GM23338 (cell line): ENCODE data around the gene SPAG16. TPM values are rescaled to one million over a fixed set of nuclear protein-coding genes. Genes with fewer than 3 reads are reported as not detected.

Experiments
- ATAC-seq: fragments of 200-7000 bp; cut with Tn5 transposase; 3 replicates; pipeline ENCODE4 v1.9.1; 2020
- DNase-seq: peaks from one replicate; pipeline ENCODE4 v3.0.0-alpha.2; 2015; ENCODE audit warnings: low spot score
- H2AFZ ChIP-seq: fragments of 200-600 bp; sonication (generic); 2 replicates; pipeline ENCODE4 v1.8.0; 2016; ENCODE audit warnings: antibody characterized with exemption, mild to moderate bottlenecking, moderate library complexity
- H3F3A ChIP-seq: fragments of 200-600 bp; sonication (generic); replicated peaks from 2 replicates; pipeline ENCODE4 v1.8.0; 2017; ENCODE audit warnings: antibody characterized with exemption, mixed run types, low read depth
- H3K27ac ChIP-seq: fragments of 200-600 bp; sonication (generic); 2 replicates; pipeline ENCODE4 v1.6.1; 2016; ENCODE audit warnings: low read depth
- H3K27me3 ChIP-seq: fragments of 200-600 bp; sonication (generic); 2 replicates; pipeline ENCODE4 v1.8.0; 2016; ENCODE audit warnings: mild to moderate bottlenecking, mixed run types, moderate library complexity; ENCODE audit not compliant: insufficient read depth
- H3K36me3 ChIP-seq: fragments of 200-600 bp; sonication (generic); 2 replicates; pipeline ENCODE4 v1.8.0; 2016; ENCODE audit warnings: mild to moderate bottlenecking; ENCODE audit not compliant: insufficient read depth
- H3K4me1 ChIP-seq: fragments of 200-600 bp; sonication (generic); 2 replicates; pipeline ENCODE4 v1.8.0; 2016; ENCODE audit warnings: mild to moderate bottlenecking, moderate library complexity; ENCODE audit not compliant: insufficient read depth
- H3K4me2 ChIP-seq: fragments of 200-600 bp; sonication (generic); 2 replicates; pipeline ENCODE4 v1.7.1; 2017; ENCODE audit warnings: mixed run types
- H3K4me3 ChIP-seq: fragments of 200-600 bp; sonication (generic); 2 replicates; pipeline ENCODE4 v1.6.1; 2016; ENCODE audit warnings: mixed run types
- H3K79me2 ChIP-seq: fragments of 200-600 bp; sonication (generic); replicated peaks from 2 replicates; pipeline ENCODE4 v1.8.0; 2017; ENCODE audit warnings: mild to moderate bottlenecking; ENCODE audit not compliant: insufficient read depth
- H3K9me2 ChIP-seq: fragments of 200-600 bp; sonication (generic); 2 replicates; pipeline ENCODE4 v1.8.0; 2017; ENCODE audit not compliant: insufficient read depth
- H4K20me1 ChIP-seq: fragments of 200-600 bp; sonication (generic); replicated peaks from 2 replicates; pipeline ENCODE4 v1.8.0; 2017; ENCODE audit warnings: mild to moderate bottlenecking; ENCODE audit not compliant: insufficient read depth
- H3K27ac Mint-ChIP-seq: 2 replicates; pipeline ENCODE4 v1.8.0; 2020; ENCODE audit warnings: inconsistent platforms, mild to moderate bottlenecking, moderate library complexity, mixed read lengths
- H3K27me3 Mint-ChIP-seq: 3 replicates; pipeline ENCODE4 v1.8.0; 2022; ENCODE audit warnings: low read depth, mild to moderate bottlenecking, moderate library complexity, mixed read lengths, inconsistent platforms; ENCODE audit not compliant: insufficient read depth, poor library complexity
- H3K36me3 Mint-ChIP-seq: 3 replicates; pipeline ENCODE4 v1.8.0; 2021; ENCODE audit warnings: low read depth, mild to moderate bottlenecking, inconsistent platforms, moderate library complexity, mixed read lengths
- H3K4me1 Mint-ChIP-seq: 3 replicates; pipeline ENCODE4 v1.8.0; 2020; ENCODE audit warnings: mild to moderate bottlenecking, inconsistent platforms, mixed read lengths
- H3K4me3 Mint-ChIP-seq: 3 replicates; pipeline ENCODE4 v1.8.0; 2021; ENCODE audit warnings: moderate library complexity, mild to moderate bottlenecking, inconsistent platforms, mixed read lengths
- H3K9me3 Mint-ChIP-seq: 3 replicates; pipeline ENCODE4 v1.8.0; 2020; ENCODE audit warnings: moderate library complexity, mild to moderate bottlenecking, inconsistent platforms, mixed read lengths
- CREB1 ChIP-seq: fragments of 250-450 bp; sonication (Bioruptor Pico); IDR thresholded peaks from 2 replicates; pipeline ENCODE4 v1.5.0; 2020; ENCODE audit warnings: low read depth, mild to moderate bottlenecking, moderate library complexity
- CTCF ChIP-seq, 2 experiments: fragments of 200-600 bp in 1 of 2; sonication (generic) in 1 of 2; conservative IDR thresholded peaks; 2 replicates each; pipeline versions ENCODE4 v1.5.1 to v1.6.1; 2016 to 2017; ENCODE audit warnings: antibody characterized with exemption in 2 of 2, low read depth in 2 of 2, mild to moderate bottlenecking in 2 of 2, moderate library complexity in 1 of 2
- ETS1 ChIP-seq: IDR thresholded peaks from 2 replicates; pipeline ENCODE4 v1.6.1; 2016; ENCODE audit warnings: antibody characterized with exemption
- EZH2 ChIP-seq: fragments of 200-600 bp; sonication (generic); IDR thresholded peaks from one replicate; pipeline ENCODE4 v1.8.0; 2017; ENCODE audit warnings: antibody characterized with exemption, mild to moderate bottlenecking, low read depth; ENCODE audit not compliant: unreplicated experiment
- EZH2phosphoT487 ChIP-seq: fragments of 200-600 bp; sonication (generic); IDR thresholded peaks from one replicate; pipeline ENCODE4 v1.8.1; 2018; ENCODE audit warnings: antibody characterized with exemption; ENCODE audit not compliant: unreplicated experiment
- JUNB ChIP-seq: IDR thresholded peaks from one replicate; pipeline ENCODE4 v1.6.1; 2016; ENCODE audit warnings: antibody characterized with exemption; ENCODE audit not compliant: unreplicated experiment
- NANOG ChIP-seq: IDR thresholded peaks from 2 replicates; pipeline ENCODE4 v1.6.1; 2016; ENCODE audit warnings: antibody characterized with exemption, borderline replicate concordance
- POLR2AphosphoS5 ChIP-seq: IDR thresholded peaks from 2 replicates; pipeline ENCODE4 v1.6.1; 2016; ENCODE audit warnings: antibody characterized with exemption, low read depth
- REST ChIP-seq: IDR thresholded peaks from one replicate; pipeline ENCODE4 v1.6.1; 2018; ENCODE audit warnings: antibody characterized with exemption; ENCODE audit not compliant: unreplicated experiment
- STAT1 ChIP-seq: IDR thresholded peaks from one replicate; pipeline ENCODE4 v1.6.1; 2016; ENCODE audit warnings: antibody characterized with exemption; ENCODE audit not compliant: unreplicated experiment
- ZNF114 ChIP-seq: fragments of 250-450 bp; sonication (Bioruptor Pico); IDR thresholded peaks from 2 replicates; pipeline ENCODE4 v1.5.0; 2020; ENCODE audit warnings: mild to moderate bottlenecking, moderate library complexity
- ZNF331 ChIP-seq: fragments of 250-450 bp; sonication (Bioruptor Pico); IDR thresholded peaks from 2 replicates; pipeline ENCODE4 v1.5.0; 2020; ENCODE audit warnings: low read depth, mild to moderate bottlenecking, moderate library complexity
- ZNF462 ChIP-seq: fragments of 250-450 bp; sonication (Bioruptor Pico); IDR thresholded peaks from 2 replicates; pipeline ENCODE4 v1.5.0; 2020; ENCODE audit warnings: mild to moderate bottlenecking, moderate library complexity
- polyA plus RNA-seq: library from polyadenylated mRNA; unstranded; fragments of >200 nt; fragmentation: Nextera tagmentation; extraction: Ambion mirVana; gene quantifications from 2 replicates; pipeline ENCODE4 v1.2.1, GENCODE V29; 2016
- total RNA-seq: library from RNA; depleted of rRNA; stranded (reverse); fragments of >200 nt; shearing (Covaris generic); gene quantifications from 2 replicates; pipeline ENCODE4 v1.2.3, GENCODE V29; 2014

Gene SPAG16
- total and polyA plus RNA-seq, 2 experiments from 2014 or later: 19.7 to 47.8 TPM

- H3K4me2 ChIP-seq: no peak overlapping the region
- Mint-ChIP-seq H3K4me1 (no peaks in the 10 kb centered on the region; the same call in 1 of the 3 replicates), H3K9me3 (peaks cover 47% of the 10 kb centered on the region), H3K27ac (no peak overlapping the region), H3K4me3 (no peak overlapping the region), H3K27me3 (peaks cover 3% of the 10 kb centered on the region), H3K36me3 (peaks cover 65% of the 10 kb centered on the region)
- H3K79me2 ChIP-seq: no peaks in the 10 kb centered on the region
- TF ChIP-seq EZH2phosphoT487 (no peak), CTCF (conservative IDR thresholded peaks at IDR 0.05; ENCODE audit: low read depth in 2 of 2) (no peak), REST (no peak), ZNF114 (no peak), ZNF462 (no peak), CREB1 (CRISPR knock-in tag) (no peak), ZNF331 (CRISPR knock-in tag) (no peak), JUNB (no peak), STAT1 (no peak), POLR2AphosphoS5 (no peak), EZH2 (no peak), ETS1 (no peak), NANOG (no peak)
- H3K4me3 ChIP-seq: no peak overlapping the region
- no peaks in the 10 kb centered on the region for H3K27me3 ChIP-seq
- H3K27ac ChIP-seq: no peak overlapping the region
- DNase-seq (no peak), ATAC-seq (no peak)
- no peak overlapping the region for H2AFZ ChIP-seq
- H3K9me2 ChIP-seq: peaks cover 7% of the 10 kb centered on the region; the same call in 1 of the 2 replicates
- no peaks in the 10 kb centered on the region for H3K4me1 ChIP-seq
- no peaks in the 10 kb centered on the region for H4K20me1 ChIP-seq
- H3K36me3 ChIP-seq: no peaks in the 10 kb centered on the region; the same call in 1 of the 2 replicates
- no peaks in the 10 kb centered on the region for H3F3A ChIP-seq
These were observed 398.0 kb downstream of the SPAG16 start for GRCh38 chr2:213682276-213682675.
